GM18511 (cell line): ENCODE results near the gene KLRF2.

Experiments
- ATAC-seq: cut with Tn5 transposase; IDR thresholded peaks from one replicate; pipeline ENCODE4 v1.9.1; 2021; ENCODE audit warnings: mild to moderate bottlenecking, moderate library complexity; ENCODE audit not compliant: unreplicated experiment

KLRF2 gene

DNA sequence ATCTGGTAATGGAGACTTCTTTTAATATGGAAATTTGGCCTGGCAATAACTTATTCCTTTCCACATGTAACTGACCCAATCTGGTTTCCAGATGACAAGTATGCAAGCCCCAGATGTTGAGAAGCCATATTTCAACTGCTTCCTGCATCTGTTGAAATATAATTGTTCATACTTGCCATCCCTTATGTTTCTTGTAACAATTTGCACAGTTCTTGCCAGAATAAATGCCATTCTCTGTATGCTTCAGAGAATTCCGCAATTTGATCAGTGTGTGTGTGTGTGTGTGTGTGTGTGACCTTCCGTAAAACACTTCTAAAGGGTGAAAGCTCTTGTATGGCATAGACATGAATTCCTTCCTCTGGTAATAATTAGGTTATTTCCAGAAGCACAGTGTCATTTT, 52.7 kb downstream of the KLRF2 start:
- no peak for ATAC-seq

DNA sequence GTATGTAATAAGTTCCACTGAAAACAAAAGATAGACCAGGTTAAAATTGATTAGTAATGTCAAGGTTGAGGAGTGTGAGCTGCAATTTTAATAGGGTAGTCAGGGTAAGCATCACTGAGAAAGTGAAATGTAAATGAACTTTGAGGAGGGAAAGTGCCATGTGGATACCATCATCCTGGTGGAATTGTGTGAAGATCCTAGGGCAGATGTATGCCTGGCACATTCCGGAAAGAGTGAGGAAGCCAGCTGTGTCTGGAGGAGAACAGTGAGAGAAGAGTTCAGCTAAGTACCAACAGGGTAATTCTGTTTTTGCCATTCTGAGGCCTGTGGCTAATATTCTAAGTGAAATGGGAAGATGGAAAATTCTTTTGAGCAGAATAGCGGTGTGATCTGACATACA, 53.7 kb downstream of the KLRF2 start:
- ATAC-seq: no peak

DNA sequence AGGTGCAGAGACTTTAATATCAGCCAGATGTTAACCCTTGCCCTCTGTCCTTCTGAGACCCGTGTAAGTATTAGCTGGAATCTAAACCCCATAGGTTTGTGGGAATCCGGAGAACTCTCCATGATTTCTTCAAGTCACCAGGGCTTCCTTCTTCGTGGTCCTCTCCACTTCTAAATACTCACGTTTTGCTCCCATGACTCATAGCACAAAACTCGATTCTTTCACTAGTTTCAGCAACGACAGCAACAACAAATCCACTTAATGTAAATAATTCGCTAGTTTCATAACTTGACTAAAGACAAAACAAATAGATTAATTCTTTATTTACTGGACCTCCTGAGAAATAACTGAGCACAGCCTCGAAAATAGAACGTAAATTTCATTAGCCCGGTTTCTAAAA, 55.3 kb downstream of the KLRF2 start:
- ATAC-seq: no peak

DNA sequence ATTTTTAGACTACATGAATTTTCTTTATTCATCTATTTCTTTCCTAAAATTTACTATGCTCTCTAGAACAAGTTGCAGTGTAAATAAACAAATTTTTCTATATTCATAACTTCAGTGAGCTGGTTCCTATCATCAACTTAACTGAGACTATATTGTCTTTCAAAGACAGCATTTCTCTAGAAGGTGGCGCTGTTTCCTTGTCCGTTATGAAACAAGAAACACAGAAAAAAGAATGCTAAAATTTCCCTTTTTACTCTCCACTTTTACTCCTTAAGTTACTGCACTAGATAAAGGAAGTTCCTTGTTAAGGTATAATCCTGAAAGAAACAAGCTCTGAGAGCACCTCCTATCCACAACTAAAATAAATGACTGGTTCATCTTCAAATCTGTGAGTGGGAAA, 59.1 kb downstream of the KLRF2 start:
- ATAC-seq: no peak

DNA sequence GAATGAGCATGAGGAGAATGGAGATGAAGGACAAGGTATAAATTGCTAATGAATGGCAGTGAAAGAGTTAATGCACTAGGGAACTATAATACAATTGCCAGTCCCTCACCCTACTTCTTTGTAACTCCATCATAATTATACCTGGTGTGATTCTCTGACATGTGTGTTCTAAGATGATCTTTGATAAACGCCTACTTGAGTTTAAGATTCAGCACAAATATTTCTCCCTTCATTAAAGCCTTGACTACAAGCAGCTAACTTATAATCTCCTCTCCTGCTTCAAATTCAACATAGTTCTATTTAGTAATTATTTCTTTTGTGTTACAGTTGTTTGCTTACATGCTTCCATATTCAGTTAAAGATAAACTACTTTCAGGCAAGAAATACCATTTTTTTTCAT, 60.5 kb downstream of the KLRF2 start:
- no peak for ATAC-seq

DNA sequence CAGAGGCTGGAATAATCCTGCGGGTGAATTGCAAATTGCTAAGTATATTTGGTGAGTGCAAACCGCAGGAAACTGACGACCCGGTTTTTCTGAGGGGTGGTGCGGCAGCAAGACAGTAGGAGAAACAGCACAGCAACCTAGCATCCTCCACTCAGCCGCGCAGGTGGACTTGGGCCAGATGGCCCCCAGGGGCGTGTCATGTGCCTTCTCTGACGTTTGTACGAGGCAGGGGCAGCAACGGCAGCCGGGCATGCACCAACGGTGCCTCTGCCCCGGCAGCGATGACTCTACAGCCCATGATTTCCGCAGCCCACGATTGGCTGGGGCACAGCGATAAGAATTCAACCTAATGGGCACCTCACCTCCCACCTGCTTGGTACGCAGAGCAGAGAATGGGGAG, 62.0 kb downstream of the KLRF2 start:
- ATAC-seq: peak; percentile 80

DNA sequence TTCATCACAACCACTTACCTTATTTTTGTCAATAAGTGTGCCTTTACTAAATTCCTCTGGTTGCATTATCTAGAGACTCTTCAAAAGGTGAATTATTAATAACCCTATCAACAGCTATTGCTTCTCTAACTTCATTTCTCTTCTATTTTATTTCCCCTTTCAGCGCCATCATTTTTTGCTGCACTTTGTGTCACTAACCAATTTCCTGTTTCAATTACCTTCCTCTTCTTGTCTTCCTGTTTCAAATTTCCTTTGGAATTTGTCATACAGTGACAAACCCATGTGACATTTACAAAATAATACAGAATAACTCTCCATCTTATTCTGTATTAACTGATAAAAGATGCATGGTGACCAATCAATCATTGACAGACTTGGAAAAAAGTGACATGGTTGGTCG, 63.1 kb downstream of the KLRF2 start:
- ATAC-seq: no peak
